C4-2B (cell line): ENCODE measurements around the gene HGFAC.

Source experiments
- CTCF ChIP-seq: fragments of 450-650 bp; conservative IDR thresholded peaks from 2 replicates; pipeline ENCODE4 v1.5.1; 2017; ENCODE audit warnings: mild to moderate bottlenecking
- ZFX ChIP-seq: fragments of 450-650 bp; IDR thresholded peaks from 2 replicates; pipeline ENCODE4 v1.6.1; 2017

- no peak for TF ChIP-seq CTCF
- no peak for TF ChIP-seq ZFX
Observed at GRCh38 chr4:3392321-3392720, 49.4 kb upstream of the HGFAC start.
